Activated CD8-positive, alpha-beta T cell treated with anti-CD3 and anti-CD28 coated beads for 36 hours (primary cell): Measurements from ENCODE around the gene TMEM156. TPM values are rescaled to one million over a fixed set of nuclear protein-coding genes. Genes with fewer than 3 reads are reported as not detected.

Experiments
- ATAC-seq: fragments of 200-7000 bp; cut with Tn5 transposase; one replicate; pipeline ENCODE4 v1.10.0; 2021; ENCODE audit warnings: mild to moderate bottlenecking, moderate library complexity
- CTCF ChIA-PET: fragments of 350-600 bp; sonication (Branson Sonifier 250); formaldehyde crosslinking; loops from one replicate; lab custom pipeline; 2021; ENCODE audit warnings: antibody characterized with exemption; lab: Charles Lee
- POLR2A ChIA-PET: fragments of 350-600 bp; sonication (Branson Sonifier 250); formaldehyde crosslinking; loops from one replicate; lab custom pipeline; 2021; ENCODE audit warnings: antibody characterized with exemption; lab: Charles Lee
- DNase-seq: peaks from one replicate; pipeline ENCODE4 v3.0.0-alpha.2; 2020
- H3K27ac Mint-ChIP-seq: one replicate; pipeline ENCODE4 v1.8.0; 2021; ENCODE audit warnings: mild to moderate bottlenecking, mixed read lengths
- H3K27me3 Mint-ChIP-seq: one replicate; pipeline ENCODE4 v1.8.0; 2021; ENCODE audit warnings: mixed read lengths
- H3K36me3 Mint-ChIP-seq: one replicate; pipeline ENCODE4 v1.8.0; 2021; ENCODE audit warnings: low read depth, mixed read lengths
- H3K4me1 Mint-ChIP-seq: one replicate; pipeline ENCODE4 v1.8.0; 2021; ENCODE audit warnings: low read depth, mixed read lengths
- H3K4me3 Mint-ChIP-seq: one replicate; pipeline ENCODE4 v1.8.0; 2021; ENCODE audit warnings: mild to moderate bottlenecking, moderate library complexity, mixed read lengths
- H3K9me3 Mint-ChIP-seq: one replicate; pipeline ENCODE4 v1.8.0; 2021; ENCODE audit warnings: mixed read lengths
- CTCF ChIP-seq: fragments of 200-600 bp; IDR thresholded peaks from one replicate; pipeline ENCODE4 v1.8.0; 2022; ENCODE audit warnings: antibody characterized with exemption, mild to moderate bottlenecking
- intact Hi-C: fragments of 100-400 bp; cut with micrococcal nuclease; formaldehyde crosslinking; loops from one replicate; pipeline ENCODE4 v1.10.0; 2022
- total RNA-seq, 2 experiments: library from RNA; stranded (reverse); gene quantifications; one replicate each; pipeline ENCODE4 v1.2.3, GENCODE V29; 2021

TMEM156 gene
- total RNA-seq, 2 experiments from 2014 or later = 11.7 to 12.0 TPM

- H3K27me3 Mint-ChIP-seq = no peaks in the 10 kb centered on the region
- ChIA-PET POLR2A (interaction anchor here (0.9 to 1.2 kb wide), 2 partner anchors 8 to 11 kb away, joined by 3 to 4 read pairs; no protein-coding TSS in a partner anchor), CTCF (interaction anchor here (0.9 to 1.8 kb wide), 5 partner anchors 13 to 102 kb away, joined by 3 to 6 read pairs (median 3); no protein-coding TSS in a partner anchor)
- no peak for TF ChIP-seq CTCF
- H3K36me3 Mint-ChIP-seq = peaks cover 2% of the 10 kb centered on the region
- H3K9me3 Mint-ChIP-seq = no peaks in the 10 kb centered on the region
- DNase-seq (no peak), ATAC-seq (no peak)
- peaks cover 53% of the 10 kb centered on the region for H3K4me1 Mint-ChIP-seq
- H3K4me3 Mint-ChIP-seq = peak overlapping the region; percentile 79
- intact Hi-C loops = loop anchor here (10.0 kb wide), 1 partner anchor 46 kb away; no protein-coding TSS in a partner anchor
- H3K27ac Mint-ChIP-seq = peak overlapping the region; percentile 79
Measured at GRCh38 chr4:39030725-39031124, 1.5 kb downstream of the TMEM156 start.

- ChIA-PET CTCF (interaction anchor here (0.6 to 2.5 kb wide), 7 partner anchors 14 to 782 kb away, joined by 3 to 7 read pairs (median 3); no protein-coding TSS in a partner anchor), POLR2A (interaction anchor here (0.6 to 0.9 kb wide), 2 partner anchors 12 to 97 kb away, joined by 4 read pairs; no protein-coding TSS in a partner anchor)
- Mint-ChIP-seq H3K4me1 (peaks cover 48% of the 10 kb centered on the region), H3K36me3 (peaks cover 4% of the 10 kb centered on the region), H3K9me3 (no peaks in the 10 kb centered on the region), H3K27ac (peak overlapping the region; percentile 79), H3K27me3 (no peaks in the 10 kb centered on the region), H3K4me3 (peak overlapping the region; percentile 79)
- DNase-seq (peak; percentile 40), ATAC-seq (peak; percentile 35)
- intact Hi-C loops = loop anchor here (10.0 kb wide), 1 partner anchor 45 kb away; no protein-coding TSS in a partner anchor
- TF ChIP-seq CTCF = no peak
Measured at GRCh38 chr4:39029752-39030694, 2.2 kb downstream of the TMEM156 start.

- Mint-ChIP-seq H3K27me3 (no peaks in the 10 kb centered on the region), H3K36me3 (peaks cover 19% of the 10 kb centered on the region), H3K9me3 (peaks cover 4% of the 10 kb centered on the region), H3K4me3 (no peak overlapping the region), H3K4me1 (peaks cover 29% of the 10 kb centered on the region), H3K27ac (no peak overlapping the region)
- ChIA-PET POLR2A (interaction anchor here (0.6 kb wide), 1 partner anchor 105 kb away, joined by 4 read pairs; no protein-coding TSS in a partner anchor), CTCF (no interaction called here)
- DNase-seq (no peak), ATAC-seq (no peak)
- TF ChIP-seq CTCF = no peak
- intact Hi-C loops = no loop called here
Measured at GRCh38 chr4:39026096-39026495, 6.1 kb downstream of the TMEM156 start.

GRCh38 chr4:39025552-39026085 lies 6.6 kb downstream of the TMEM156 start:
- H3K27ac Mint-ChIP-seq = no peak overlapping the region
- H3K4me1 Mint-ChIP-seq = peaks cover 29% of the 10 kb centered on the region
- peaks cover 4% of the 10 kb centered on the region for H3K9me3 Mint-ChIP-seq
- no peak overlapping the region for H3K4me3 Mint-ChIP-seq
- no peaks in the 10 kb centered on the region for H3K27me3 Mint-ChIP-seq
- ChIA-PET POLR2A (interaction anchor here (0.6 kb wide), 1 partner anchor 106 kb away, joined by 4 read pairs; no protein-coding TSS in a partner anchor), CTCF (no interaction called here)
- TF ChIP-seq CTCF = no peak
- intact Hi-C loops = no loop called here
- DNase-seq (no peak), ATAC-seq (no peak)
- peaks cover 19% of the 10 kb centered on the region for H3K36me3 Mint-ChIP-seq
